ENCODE measurements around the gene MB21D2.
A peak's percentile ranks its signal among the peaks of the same experiment; 100 is the strongest.
"Not testable (repeated sequence)": the region's sequence is repeated elsewhere in the genome, so short reads cannot be mapped to it uniquely, and the experiment has no call there.

Gene MB21D2

GRCh38 chr3:192858849-192859585, 58.6 kb downstream of the MB21D2 start:
- no peak for DNase-seq

GRCh38 chr3:192857260-192857661, 60.4 kb downstream of the MB21D2 start:
- no peak for DNase-seq

GRCh38 chr3:192855434-192855833, 62.2 kb downstream of the MB21D2 start:
- DNase-seq, result no peak

GRCh38 chr3:192851821-192852372, 65.8 kb downstream of the MB21D2 start:
- DNase-seq, result no peak

GRCh38 chr3:192850451-192850981, 67.1 kb downstream of the MB21D2 start:
- DNase-seq, result no peak

- not testable (repeated sequence) for DNase-seq
Measured at GRCh38 chr3:192849821-192850220, 67.8 kb downstream of the MB21D2 start.

- DNase-seq, result no peak
Measured at GRCh38 chr3:192848371-192849233, 69.1 kb downstream of the MB21D2 start.

GRCh38 chr3:192847941-192848340, 69.7 kb downstream of the MB21D2 start:
- DNase-seq, result no peak

- DNase-seq, result no peak
Measured at GRCh38 chr3:192845526-192845855, 72.2 kb downstream of the MB21D2 start.

GRCh38 chr3:192844836-192845525, 72.7 kb downstream of the MB21D2 start:
- DNase-seq, result no peak

GRCh38 chr3:192844486-192844765, 73.2 kb downstream of the MB21D2 start:
- DNase-seq, result no peak

- peak; percentile 35 for DNase-seq
Measured at GRCh38 chr3:192843723-192844485, 73.8 kb downstream of the MB21D2 start.

- DNase-seq, result no peak
Measured at GRCh38 chr3:192843119-192843518, 74.5 kb downstream of the MB21D2 start.

- DNase-seq, result no peak
Measured at GRCh38 chr3:192842711-192843110, 74.9 kb downstream of the MB21D2 start.

GRCh38 chr3:192842138-192842537, 75.5 kb downstream of the MB21D2 start:
- DNase-seq, result no peak

- DNase-seq, result no peak
Measured at GRCh38 chr3:192841428-192841827, 76.2 kb downstream of the MB21D2 start.

- DNase-seq, result no peak
Measured at GRCh38 chr3:192840143-192840836, 77.4 kb downstream of the MB21D2 start.

- DNase-seq, result no peak
Measured at GRCh38 chr3:192835818-192836815, 81.5 kb downstream of the MB21D2 start.

GRCh38 chr3:192834428-192834827, 83.2 kb downstream of the MB21D2 start:
- DNase-seq, result no peak

GRCh38 chr3:192833177-192833890, 84.3 kb downstream of the MB21D2 start:
- DNase-seq, result no peak

All from NCI-H1092 (cell line).